ENCODE measurements around the gene SRRM5.
A peak's percentile ranks its signal among the peaks of the same experiment; 100 is the strongest.

- no peak for TF ChIP-seq CTCF (IDR thresholded peaks at IDR 0.05)
- peak in 1 of 4 donors; percentile 9 for TF ChIP-seq POLR2A (IDR thresholded peaks at IDR 0.05)
Measured at GRCh38 chr19:43575955-43576878, 35.7 kb upstream of the SRRM5 start.

Data from esophagus squamous epithelium (tissue), 4 donors.